ENCODE measurements around the gene CHST8.

GRCh38 chr19:33752945-33753344, 131.2 kb downstream of the CHST8 start:
- TF ChIP-seq KDM1A (IDR thresholded peaks at IDR 0.05; ENCODE audit: low read depth) (no peak), RAD21 (conservative IDR thresholded peaks at IDR 0.05 in 1 of 2, IDR thresholded peaks at IDR 0.05 in 1 of 2) (no peak), CTCF (IDR thresholded peaks at IDR 0.05) (no peak), MAFK (IDR thresholded peaks at IDR 0.05; ENCODE audit: partially characterized antibody) (no peak), POLR2A (IDR thresholded peaks at IDR 0.05; ENCODE audit: low read length) (no peak), EHMT2 (IDR thresholded peaks at IDR 0.05; ENCODE audit: low read depth) (no peak), BHLHE40 (IDR thresholded peaks at IDR 0.05; ENCODE audit: low read depth, low read length) (no peak), MAZ (IDR thresholded peaks at IDR 0.05; ENCODE audit: borderline replicate concordance, low read depth, low read length) (no peak)
